T-cell (primary cell): ENCODE data around the gene RGCC. TPM values are rescaled to one million over a fixed set of nuclear protein-coding genes. Genes with fewer than 3 reads are reported as not detected.
"Not testable (repeated sequence)": the region's sequence is repeated elsewhere in the genome, so short reads cannot be mapped to it uniquely, and the experiment has no call there.

Experiments
- ATAC-seq, 4 experiments: fragments of 200-7000 bp in 3 of 4; fragments of 150-1000 bp in 1 of 4; cut with Tn5 transposase; replicated peaks in 1 of 4; 1 replicate in 3 of 4; 2 replicates in 1 of 4; pipeline ENCODE4 v1.10.0; 2021; ENCODE audit warnings: moderate library complexity in 3 of 4, mild to moderate bottlenecking in 2 of 4, moderate number of reproducible peaks in 1 of 4
- CTCF ChIA-PET, 2 donors: fragments of 300-600 bp; sonication (Branson Sonifier 250); formaldehyde crosslinking; loops; one replicate each; lab custom pipeline; 2022; ENCODE audit warnings: antibody characterized with exemption in 2 of 2; lab: Charles Lee
- POLR2A ChIA-PET, 2 donors: fragments of 300-600 bp; sonication (Branson Sonifier 250); formaldehyde crosslinking; loops; one replicate each; lab custom pipeline; 2022; ENCODE audit warnings: antibody characterized with exemption in 2 of 2; lab: Charles Lee
- DNase-seq, 35 experiments: peaks; one replicate each; pipeline versions ENCODE4 v3.0.0 to v3.0.0-alpha.2; 2013 to 2023
- H3K27ac ChIP-seq: one replicate; pipeline ENCODE4 v1.5.1; 2013; ENCODE audit warnings: low read length
- H3K27me3 ChIP-seq, 2 experiments: replicated peaks in 1 of 2; 1 replicate in 1 of 2; 2 replicates in 1 of 2; pipeline versions ENCODE4 v1.6.1 to v1.7.0; 2013; ENCODE audit warnings: low read length in 1 of 2, mixed read lengths in 1 of 2; ENCODE audit not compliant: control insufficient read depth in 2 of 2, insufficient read depth in 2 of 2; ENCODE audit errors: extremely low read depth in 1 of 2
- H3K36me3 ChIP-seq, 2 donors: 1 replicate in 1 of 2; 2 replicates in 1 of 2; pipeline versions ENCODE4 v1.6.1 to v1.7.0; 2013; ENCODE audit warnings: low read length in 1 of 2; ENCODE audit not compliant: control insufficient read depth in 2 of 2, insufficient read depth in 1 of 2; ENCODE audit errors: extremely low read depth in 1 of 2
- H3K4me1 ChIP-seq, 2 experiments: 1 replicate in 1 of 2; 2 replicates in 1 of 2; pipeline versions ENCODE4 v1.6.1 to v1.7.0; 2013; ENCODE audit warnings: low read length in 2 of 2, mixed read lengths in 1 of 2; ENCODE audit not compliant: insufficient read depth in 2 of 2, control insufficient read depth in 1 of 2; ENCODE audit errors: extremely low read depth in 1 of 2
- H3K4me3 ChIP-seq, 2 donors: 1 replicate in 1 of 2; 2 replicates in 1 of 2; pipeline versions ENCODE4 v1.5.1 to v1.7.0; 2013; ENCODE audit warnings: mild to moderate bottlenecking in 2 of 2, low read length in 1 of 2, moderate library complexity in 1 of 2; ENCODE audit not compliant: control insufficient read depth in 1 of 2; ENCODE audit errors: extremely low read depth in 1 of 2
- H3K9me3 ChIP-seq: 2 replicates; pipeline ENCODE4 v1.7.0; 2013
- H3K27ac Mint-ChIP-seq, 2 donors: one replicate each; pipeline ENCODE4 v1.8.0; 2020 to 2021; ENCODE audit warnings: mild to moderate bottlenecking in 2 of 2, mixed read lengths in 2 of 2
- H3K27me3 Mint-ChIP-seq, 2 donors: one replicate each; pipeline ENCODE4 v1.8.0; 2021 to 2022; ENCODE audit warnings: mixed read lengths in 2 of 2
- H3K36me3 Mint-ChIP-seq: one replicate; pipeline ENCODE4 v1.8.0; 2021; ENCODE audit warnings: mixed read lengths
- H3K4me1 Mint-ChIP-seq, 3 donors: one replicate each; pipeline ENCODE4 v1.8.0; 2020 to 2022; ENCODE audit warnings: mixed read lengths in 3 of 3, mild to moderate bottlenecking in 1 of 3
- H3K4me3 Mint-ChIP-seq, 3 donors: one replicate each; pipeline ENCODE4 v1.8.0; 2020 to 2022; ENCODE audit warnings: mild to moderate bottlenecking in 3 of 3, mixed read lengths in 3 of 3, moderate library complexity in 3 of 3
- H3K9me3 Mint-ChIP-seq, 3 donors: one replicate each; pipeline ENCODE4 v1.8.0; 2020 to 2022; ENCODE audit warnings: mixed read lengths in 3 of 3
- WGBS: methylation state at CpG from one replicate; pipeline ENCODE4 v1.1.5; 2013; ENCODE audit warnings: missing lambda C conversion rate; ENCODE audit not compliant: insufficient coverage; 5-methylcytosine and 5-hydroxymethylcytosine counted together
- total RNA-seq, 35 experiments: library from RNA in 6 of 35; stranded (reverse) in 6 of 35; fragments of 120-200 nt in 1 of 35; gene quantifications; one replicate each; pipeline versions ENCODE4 v1.2.1 to v1.2.4 and lab custom pipeline; 2013 to 2026

Gene RGCC
- total RNA-seq, 5 donors from 2014 or later (not counting 1 experiment from before 2014, with no cell fraction given) = 151 to 515 (median 166) TPM

DNA sequence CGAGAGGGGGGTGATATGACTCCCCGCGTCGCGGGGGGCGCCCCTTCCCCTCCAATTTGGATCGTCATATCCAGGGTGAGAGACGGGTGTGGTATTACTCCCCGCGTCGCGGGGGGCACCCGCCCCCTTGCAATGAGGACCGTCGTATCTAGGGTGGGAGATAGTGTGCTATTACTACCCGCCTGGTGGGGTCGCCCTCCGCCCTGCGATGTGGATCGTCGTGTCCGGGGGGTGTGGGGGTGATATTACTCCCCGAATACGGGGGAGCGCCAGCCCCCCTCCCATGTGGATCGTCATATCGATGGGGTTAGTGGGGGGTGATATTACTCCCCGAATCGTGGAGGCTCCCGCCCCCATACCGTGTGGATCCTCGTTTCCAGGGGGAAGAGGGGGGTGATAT, 29.2 kb upstream of the RGCC start:
- Histone ChIP-seq H3K27ac (no peak overlapping the region), H3K27me3 (peaks cover 0 to 12% of the 10 kb centered on the region in 2 experiments), H3K9me3 (no peaks in the 10 kb centered on the region), H3K4me3 (peak overlapping the region in 1 of 2 donors; percentile 56), H3K4me1 (peaks cover 0 to 12% of the 10 kb centered on the region in 2 experiments), H3K36me3 (no peaks in the 10 kb centered on the region)
- H3K4me1 Mint-ChIP-seq = peaks cover 8 to 16% (median 10%) of the 10 kb centered on the region in 3 donors
- 37% methylated on average over 4 of the region's 32 CpGs for WGBS
- peak overlapping the region in 2 of 3 donors; percentile 64 to 68 for H3K4me3 Mint-ChIP-seq
- ATAC-seq (peak; percentile 75 to 95 (median 80)), DNase-seq (peak in 34 of 35 experiments; percentile 16 to 65 (median 46))
- no peaks in the 10 kb centered on the region for H3K36me3 Mint-ChIP-seq
- POLR2A ChIA-PET = no interaction called here
- no peaks in the 10 kb centered on the region for H3K9me3 Mint-ChIP-seq
- peaks cover 0 to 3% of the 10 kb centered on the region in 2 donors for H3K27me3 Mint-ChIP-seq
- CTCF ChIA-PET = interaction anchor here in 1 of 2 donors (1.3 kb wide), 1 partner anchor 225 kb away, joined by 8 read pairs; no protein-coding TSS in a partner anchor
- H3K27ac Mint-ChIP-seq = no peak overlapping the region

DNA sequence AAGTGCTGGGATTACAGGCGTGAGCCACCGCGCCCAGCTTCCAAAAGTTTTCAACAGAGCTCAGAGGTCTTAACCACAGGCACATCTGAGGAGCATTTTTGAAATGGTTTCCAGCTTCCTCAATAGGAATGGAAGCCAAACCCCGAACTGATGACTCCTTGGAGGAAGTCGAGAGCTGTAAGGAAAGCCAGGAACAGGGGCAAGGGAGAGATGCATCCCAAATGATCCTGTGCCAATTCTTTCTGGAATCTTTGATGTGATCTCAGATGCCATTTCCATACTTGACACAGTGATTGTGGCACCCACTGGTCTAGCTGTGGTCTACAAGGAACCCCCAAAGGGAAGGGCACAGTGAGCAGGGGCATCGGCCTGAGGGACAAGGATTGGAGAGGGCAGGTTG, 23.3 kb upstream of the RGCC start:
- H3K9me3 Mint-ChIP-seq, H3K36me3 Mint-ChIP-seq, POLR2A ChIA-PET, H3K4me3 Mint-ChIP-seq, H3K27ac Mint-ChIP-seq, H3K36me3 ChIP-seq, H3K4me3 ChIP-seq, H3K4me1 Mint-ChIP-seq, H3K27me3 Mint-ChIP-seq, H3K27ac ChIP-seq, DNase-seq, H3K27me3 ChIP-seq, ATAC-seq, CTCF ChIA-PET, H3K4me1 ChIP-seq, H3K9me3 ChIP-seq: not testable (repeated sequence)
- WGBS = 100% methylated on average over 2 of the region's 6 CpGs

DNA sequence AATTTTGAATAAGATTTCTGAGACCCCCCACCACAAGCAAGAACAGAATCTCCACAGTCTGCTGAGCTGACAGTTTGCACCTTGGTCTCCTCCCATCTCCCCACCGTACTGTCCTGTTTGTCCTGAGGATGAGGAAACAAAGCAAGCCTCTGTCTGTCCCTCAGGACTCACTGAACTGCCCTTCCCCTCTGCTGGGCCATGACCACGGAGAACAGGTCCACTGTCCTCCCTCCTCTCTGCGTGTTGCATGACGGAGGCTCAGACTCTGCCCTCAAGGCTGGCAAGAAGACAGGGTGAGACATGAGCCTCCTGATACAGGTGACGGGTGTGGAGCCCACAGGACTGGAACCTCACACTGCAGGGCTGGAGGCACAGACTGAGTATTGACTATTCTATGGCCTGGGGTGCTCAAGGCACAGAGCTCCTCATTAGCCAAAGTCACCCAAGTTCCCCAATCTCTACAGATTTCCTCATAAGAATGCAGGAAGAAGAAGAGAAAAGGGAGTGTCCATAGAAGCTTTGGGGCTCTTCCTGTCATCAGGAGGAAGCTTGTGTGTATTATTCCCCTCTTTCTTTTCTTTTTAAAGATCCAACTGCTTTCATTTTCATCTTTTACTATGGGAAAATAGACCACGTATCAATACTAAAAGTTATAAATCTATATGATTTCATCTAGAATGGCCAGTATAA, 22.4 kb upstream of the RGCC start:
- Histone ChIP-seq H3K4me3 (no peak overlapping the region), H3K27ac (no peak overlapping the region), H3K9me3 (no peaks in the 10 kb centered on the region), H3K4me1 (no peaks in the 10 kb centered on the region), H3K27me3 (no peaks in the 10 kb centered on the region), H3K36me3 (no peaks in the 10 kb centered on the region)
- ATAC-seq = no peak
- no peaks in the 10 kb centered on the region for H3K36me3 Mint-ChIP-seq
- H3K9me3 Mint-ChIP-seq = no peaks in the 10 kb centered on the region
- no peaks in the 10 kb centered on the region for H3K27me3 Mint-ChIP-seq
- H3K4me3 Mint-ChIP-seq = no peak overlapping the region
- WGBS = 78% methylated on average over 4 of the region's 6 CpGs
- peaks cover 0 to 3% (median 1%) of the 10 kb centered on the region in 3 donors for H3K4me1 Mint-ChIP-seq
- CTCF ChIA-PET = no interaction called here
- DNase-seq = no peak
- POLR2A ChIA-PET = interaction anchor here in 1 of 2 donors (0.6 kb wide), 1 partner anchor 1437 kb away, joined by 3 read pairs; no protein-coding TSS in a partner anchor
- H3K27ac Mint-ChIP-seq = no peak overlapping the region

DNA sequence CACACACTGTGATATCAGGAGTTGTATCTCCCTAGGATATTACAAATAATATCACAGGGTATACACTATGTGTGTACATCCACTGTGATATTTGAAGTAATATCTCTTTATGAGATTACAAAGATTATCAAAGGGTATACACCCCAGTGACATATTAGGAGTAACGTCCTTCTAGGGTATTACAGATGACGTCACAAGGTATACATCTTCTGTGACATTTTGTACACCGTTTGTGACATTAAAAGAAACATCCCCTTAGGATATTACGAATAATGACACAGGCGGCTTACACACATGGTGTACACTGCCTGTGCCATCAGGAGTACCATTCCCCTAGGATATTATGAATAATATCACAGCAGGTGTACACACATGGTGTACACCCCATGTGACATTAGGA, 13.4 kb upstream of the RGCC start:
- Mint-ChIP-seq H3K27me3 (no peaks in the 10 kb centered on the region), H3K4me3 (no peak overlapping the region), H3K36me3 (no peaks in the 10 kb centered on the region), H3K9me3 (peaks cover 0 to 3% (median under 1%) of the 10 kb centered on the region in 3 donors), H3K4me1 (no peaks in the 10 kb centered on the region), H3K27ac (no peak overlapping the region)
- Histone ChIP-seq H3K4me1 (no peaks in the 10 kb centered on the region), H3K9me3 (peaks cover 7% of the 10 kb centered on the region), H3K27ac (no peak overlapping the region), H3K36me3 (no peaks in the 10 kb centered on the region), H3K27me3 (no peaks in the 10 kb centered on the region), H3K4me3 (no peak overlapping the region)
- WGBS = no CpG with 5 or more reads among the region's 5 CpGs
- CTCF ChIA-PET = no interaction called here
- DNase-seq (no peak), ATAC-seq (no peak)
- POLR2A ChIA-PET = no interaction called here

DNA sequence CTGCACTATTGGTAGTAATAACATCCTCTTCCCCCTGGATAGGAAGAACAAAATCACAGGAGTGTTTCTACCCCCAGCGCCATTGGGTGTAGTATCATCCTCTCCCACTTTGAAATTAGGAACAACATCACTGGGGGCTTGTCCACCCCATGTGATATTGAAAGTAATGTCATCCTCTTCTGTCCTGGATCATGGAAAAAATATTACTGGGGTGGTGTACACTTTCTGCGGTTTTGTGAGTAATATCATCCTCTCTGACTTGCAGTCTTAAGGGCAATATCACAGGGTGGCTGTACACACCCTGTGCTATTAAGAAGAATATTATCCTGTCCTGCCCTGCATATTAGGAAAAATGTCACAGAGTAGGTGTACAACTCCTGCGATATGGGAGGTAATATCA, 4.9 kb upstream of the RGCC start:
- Mint-ChIP-seq H3K27ac (peak overlapping the region in 1 of 2 donors; percentile 40), H3K36me3 (no peaks in the 10 kb centered on the region), H3K4me3 (no peak overlapping the region), H3K27me3 (peaks cover 0 to 2% of the 10 kb centered on the region in 2 donors), H3K4me1 (peaks cover 11 to 16% (median 14%) of the 10 kb centered on the region in 3 donors), H3K9me3 (peaks cover 0 to 17% (median 8%) of the 10 kb centered on the region in 3 donors)
- H3K4me1 ChIP-seq = peaks cover 0 to 8% of the 10 kb centered on the region in 2 experiments
- H3K27me3 ChIP-seq = no peaks in the 10 kb centered on the region
- ChIA-PET POLR2A (interaction anchor here in 1 of 2 donors (0.6 kb wide), 1 partner anchor 93 kb away, joined by 3 read pairs; no protein-coding TSS in a partner anchor), CTCF (interaction anchor here (0.6 kb wide), 2 partner anchors 140 to 531 kb away, joined by 3 to 7 read pairs; no protein-coding TSS in a partner anchor)
- H3K9me3 ChIP-seq = peaks cover 7% of the 10 kb centered on the region
- ATAC-seq = no peak
- peak in 1 of 35 experiments; percentile 12 for DNase-seq
- H3K4me3 ChIP-seq = no peak overlapping the region
- no peak overlapping the region for H3K27ac ChIP-seq
- no CpG with 5 or more reads among the region's 3 CpGs for WGBS
- no peaks in the 10 kb centered on the region for H3K36me3 ChIP-seq

DNA sequence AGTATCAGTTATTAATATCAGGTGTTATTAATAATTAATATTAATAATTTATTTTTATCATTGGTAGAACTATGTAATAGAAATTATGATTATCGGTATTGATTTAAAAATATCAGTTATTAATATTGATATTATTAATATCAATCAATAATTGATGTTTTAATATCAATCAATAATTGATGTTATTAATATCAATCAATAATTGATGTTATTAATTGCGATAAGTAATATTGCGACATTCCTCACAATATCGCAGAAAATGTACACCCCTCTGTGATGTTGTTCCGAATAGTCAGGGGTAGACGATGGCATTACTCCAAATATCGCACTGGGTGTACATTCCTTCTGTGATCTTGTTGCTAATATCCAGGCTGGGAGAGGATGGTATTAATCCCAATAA, 3.7 kb upstream of the RGCC start:
- Mint-ChIP-seq H3K9me3 (peaks cover 0 to 17% (median 5%) of the 10 kb centered on the region in 3 donors), H3K27ac (no peak overlapping the region), H3K36me3 (no peaks in the 10 kb centered on the region), H3K4me1 (peaks cover 12 to 16% (median 14%) of the 10 kb centered on the region in 3 donors), H3K27me3 (peaks cover 0 to 2% of the 10 kb centered on the region in 2 donors), H3K4me3 (no peak overlapping the region)
- Histone ChIP-seq H3K36me3 (no peaks in the 10 kb centered on the region), H3K9me3 (peaks cover 5% of the 10 kb centered on the region), H3K27me3 (no peaks in the 10 kb centered on the region), H3K4me3 (no peak overlapping the region), H3K27ac (no peak overlapping the region), H3K4me1 (peaks cover 0 to 14% of the 10 kb centered on the region in 2 experiments)
- CTCF ChIA-PET = no interaction called here
- POLR2A ChIA-PET = no interaction called here
- WGBS = no CpG with 5 or more reads among the region's 7 CpGs
- no peak for ATAC-seq
- no peak for DNase-seq
